ENCODE data around the gene LARGE1.

Gene LARGE1

DNA sequence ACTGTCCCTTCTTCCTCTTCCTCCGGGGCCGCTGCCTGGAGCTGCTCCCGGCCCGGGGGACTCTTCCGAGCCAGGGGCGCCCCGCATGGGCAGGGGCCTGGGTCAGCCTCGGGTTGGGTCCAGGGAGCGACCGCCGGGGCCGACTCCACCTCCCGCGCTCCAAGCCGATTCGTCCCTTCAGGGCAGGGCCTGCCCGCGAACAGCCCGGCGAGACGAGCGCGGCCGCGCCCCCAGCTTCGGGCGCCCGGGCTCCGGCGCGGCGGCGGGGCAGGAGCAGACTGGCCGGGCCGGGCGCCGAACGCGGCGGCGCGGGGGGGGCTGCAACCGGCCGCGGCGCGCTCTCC, at the start of gene LARGE1:
Gene LARGE1 (minus strand): TSS at position 280 of the 344 bp plus-strand sequence.
- no peak for DNase-seq (ENCODE audit: extremely low read depth in 1 of 2, low read depth in 1 of 2)

DNA sequence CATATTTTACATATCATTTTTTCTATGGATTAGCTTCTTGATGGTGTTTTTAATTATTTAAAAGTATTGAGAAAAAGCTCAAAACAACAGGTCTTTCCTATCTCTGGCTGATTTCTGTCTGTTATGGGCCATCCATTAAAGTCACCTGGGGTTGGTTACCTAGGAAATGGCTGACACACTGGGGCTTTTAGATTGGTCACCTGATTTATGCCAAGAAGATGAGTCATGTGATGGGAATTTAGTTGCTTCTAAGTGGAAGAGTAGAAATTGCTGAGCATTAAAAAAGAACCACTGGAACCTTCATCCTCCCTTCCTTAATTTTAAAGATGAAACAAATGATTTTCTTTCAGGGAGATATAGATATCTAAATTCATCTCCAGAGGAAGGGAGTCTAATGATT, 48.8 kb upstream of the LARGE1 start:
- no peak for DNase-seq (ENCODE audit: extremely low read depth in 1 of 2, low read depth in 1 of 2)

DNA sequence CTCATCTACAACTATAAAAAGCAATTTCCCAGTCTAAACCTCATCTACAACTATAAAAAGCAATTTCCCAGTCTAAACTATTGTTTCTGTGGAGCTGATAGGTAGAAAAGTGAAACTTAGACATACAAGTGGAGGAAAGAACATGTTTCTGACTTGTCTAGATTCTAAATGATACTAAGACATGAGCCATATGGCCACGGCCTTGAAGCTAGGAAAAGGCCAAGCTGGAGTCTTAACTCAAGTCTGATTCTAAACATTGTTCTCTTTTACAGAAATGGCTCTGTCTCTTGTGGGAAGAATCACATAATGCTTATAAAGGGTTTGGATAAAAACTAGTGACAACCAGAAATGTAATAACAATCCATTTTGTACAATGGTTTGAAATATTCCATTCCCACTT, 43.8 kb upstream of the LARGE1 start:
- no peak for DNase-seq (ENCODE audit: extremely low read depth in 1 of 2, low read depth in 1 of 2)

DNA sequence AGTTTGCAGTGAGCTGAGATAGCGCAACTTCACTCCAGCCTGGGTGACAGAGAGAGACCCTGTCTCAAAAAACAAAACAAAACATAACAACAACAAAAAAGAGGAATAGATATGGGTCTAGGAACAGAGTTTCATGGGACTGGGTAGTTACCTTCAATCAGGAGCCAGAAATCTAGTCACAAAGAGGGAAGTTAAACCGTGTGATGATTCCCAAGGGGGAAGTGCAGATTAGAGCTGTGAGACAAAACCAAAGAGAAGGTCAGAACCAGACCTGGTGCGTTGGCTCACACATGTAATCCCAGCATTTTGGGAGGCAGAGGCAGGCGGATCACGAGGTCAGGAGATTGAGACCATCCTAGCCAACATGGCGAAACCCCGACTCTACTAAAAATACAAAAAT, 42.1 kb upstream of the LARGE1 start:
- DNase-seq (ENCODE audit: extremely low read depth in 1 of 2, low read depth in 1 of 2): no peak

DNA sequence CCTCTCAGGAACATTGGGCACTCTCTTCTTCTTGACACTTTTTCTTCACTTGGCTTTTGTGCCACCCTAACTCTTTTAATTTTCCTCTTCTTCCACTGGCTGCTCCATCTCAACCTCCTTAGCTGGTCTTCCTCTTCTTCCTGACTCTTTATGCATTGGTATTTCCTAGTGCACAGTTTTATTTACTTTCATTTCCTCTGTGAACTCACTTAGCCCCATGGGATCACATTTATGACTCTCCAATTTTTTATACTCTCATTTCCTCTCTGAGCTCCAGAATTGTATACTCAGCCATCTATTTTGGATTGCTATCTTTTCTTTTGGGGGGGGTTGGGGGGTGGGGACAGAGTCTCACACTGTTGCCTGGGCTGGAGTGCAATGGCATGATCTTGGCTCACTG, 38.5 kb upstream of the LARGE1 start:
- no peak for DNase-seq (ENCODE audit: extremely low read depth in 1 of 2, low read depth in 1 of 2)

DNA sequence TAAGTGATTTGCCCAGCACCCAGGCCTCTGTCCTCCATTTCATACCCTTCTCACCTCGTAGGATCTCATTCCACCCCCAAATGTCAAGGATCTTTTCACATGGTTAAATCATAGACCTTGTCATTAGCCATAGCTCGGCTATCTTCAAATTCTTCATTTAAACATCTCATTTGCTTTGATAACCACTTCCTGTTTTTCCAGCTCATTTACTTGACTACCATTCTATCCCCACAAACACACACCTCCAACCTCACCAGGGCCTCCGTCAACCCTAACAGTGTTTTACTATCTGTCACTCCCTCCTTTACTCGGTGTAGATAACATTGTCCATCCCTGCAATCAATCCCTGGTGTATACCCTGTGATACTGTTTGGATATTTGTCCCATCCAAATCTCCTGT, 36.8 kb upstream of the LARGE1 start:
- DNase-seq (ENCODE audit: extremely low read depth in 1 of 2, low read depth in 1 of 2): no peak

DNA sequence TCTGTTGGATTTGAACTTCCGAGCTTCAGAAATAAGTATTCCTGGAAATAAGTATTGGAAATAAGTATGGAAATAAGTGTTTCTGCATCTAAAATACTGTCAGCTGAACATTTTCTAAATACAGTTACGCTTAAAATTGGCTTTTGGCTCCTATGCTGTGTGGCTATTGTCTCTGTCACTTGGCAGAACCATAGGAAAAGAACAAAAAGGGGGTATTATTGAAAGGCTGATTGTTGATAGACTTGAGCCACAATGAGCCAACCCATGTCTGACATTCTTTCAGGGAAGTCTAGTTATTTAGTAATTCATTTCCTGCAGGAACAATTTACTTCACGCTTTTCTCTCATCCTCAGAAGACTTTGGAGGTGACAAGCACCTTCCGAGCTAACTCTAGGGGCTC, 32.5 kb upstream of the LARGE1 start:
- no peak for DNase-seq (ENCODE audit: extremely low read depth in 1 of 2, low read depth in 1 of 2)

DNA sequence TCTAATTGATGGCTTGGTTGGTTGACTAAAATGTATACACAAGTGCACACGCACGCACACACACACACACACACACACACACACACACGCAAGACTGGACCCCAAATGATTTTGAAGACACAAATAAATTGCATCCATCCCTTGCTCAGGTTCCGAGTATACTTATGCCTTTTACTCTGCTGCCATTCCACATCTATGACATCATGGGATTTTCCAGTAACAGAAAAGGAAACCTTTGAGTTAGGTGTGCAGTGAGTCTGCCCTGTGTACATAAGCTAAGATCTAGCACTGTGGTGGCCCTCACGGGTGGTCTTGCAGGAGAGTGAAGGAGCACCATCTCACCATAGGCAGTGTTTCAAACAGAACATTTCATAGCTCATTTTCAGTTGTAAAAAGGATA, 20.5 kb upstream of the LARGE1 start:
- no peak for DNase-seq (ENCODE audit: extremely low read depth in 1 of 2, low read depth in 1 of 2)

DNA sequence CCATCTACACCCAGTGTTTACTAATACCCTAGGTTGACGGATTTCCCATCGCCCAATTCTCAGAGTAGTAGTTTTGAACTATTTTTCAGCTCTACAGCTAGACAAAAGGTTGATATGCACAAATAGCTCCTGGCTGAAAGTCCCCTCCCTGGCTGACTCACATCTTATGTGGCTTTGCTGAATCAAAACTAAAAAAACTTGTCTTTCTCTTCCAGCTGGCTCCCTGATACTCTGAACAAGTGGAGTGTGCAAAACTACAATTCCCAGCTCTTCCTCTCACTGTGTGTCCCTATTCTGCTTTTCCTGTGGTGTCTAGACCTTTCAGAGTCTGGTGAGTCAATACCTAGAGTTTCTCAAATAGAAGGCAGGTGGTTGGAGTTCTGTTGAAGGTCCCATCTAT, 12.7 kb upstream of the LARGE1 start:
- no peak for DNase-seq (ENCODE audit: extremely low read depth in 1 of 2, low read depth in 1 of 2)

DNA sequence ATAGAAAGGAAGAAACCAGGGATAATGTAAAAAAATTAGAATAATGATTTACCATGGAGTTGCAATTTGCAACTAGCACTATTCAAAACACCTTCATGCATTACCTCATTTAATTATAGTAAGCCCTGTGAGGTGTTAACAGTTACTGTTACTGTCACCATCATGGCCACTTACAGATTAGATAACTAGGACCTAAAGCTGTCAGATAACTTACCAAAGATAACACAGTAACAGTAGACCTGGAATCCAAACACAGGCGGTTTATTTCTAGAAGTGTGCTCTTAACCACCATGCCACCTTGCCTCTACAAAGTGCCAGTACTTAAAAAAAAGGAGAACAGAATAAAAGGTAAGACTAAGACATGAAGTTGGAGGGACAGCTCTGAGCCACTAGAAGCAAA, 11.1 kb upstream of the LARGE1 start:
- no peak for DNase-seq (ENCODE audit: extremely low read depth in 1 of 2, low read depth in 1 of 2)

DNA sequence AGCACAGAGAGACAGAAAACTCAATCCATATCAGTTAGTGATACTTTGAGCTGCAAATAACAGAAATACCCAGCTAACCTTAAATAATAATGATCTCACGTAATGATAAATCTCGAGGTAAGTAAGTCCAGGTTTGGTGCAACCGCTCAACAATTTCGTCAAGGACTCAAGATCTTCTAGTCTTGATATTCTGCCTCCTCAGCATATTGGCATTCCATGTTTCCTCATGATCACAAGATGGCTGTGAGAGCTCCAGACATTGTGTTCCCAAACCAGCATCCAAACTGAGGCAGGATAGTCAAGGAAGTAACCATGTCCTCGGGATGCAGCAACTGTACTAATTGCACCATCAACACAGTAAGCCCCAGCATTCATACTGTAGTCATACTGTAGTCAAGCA, 7.5 kb upstream of the LARGE1 start:
- no peak for DNase-seq (ENCODE audit: extremely low read depth in 1 of 2, low read depth in 1 of 2)

DNA sequence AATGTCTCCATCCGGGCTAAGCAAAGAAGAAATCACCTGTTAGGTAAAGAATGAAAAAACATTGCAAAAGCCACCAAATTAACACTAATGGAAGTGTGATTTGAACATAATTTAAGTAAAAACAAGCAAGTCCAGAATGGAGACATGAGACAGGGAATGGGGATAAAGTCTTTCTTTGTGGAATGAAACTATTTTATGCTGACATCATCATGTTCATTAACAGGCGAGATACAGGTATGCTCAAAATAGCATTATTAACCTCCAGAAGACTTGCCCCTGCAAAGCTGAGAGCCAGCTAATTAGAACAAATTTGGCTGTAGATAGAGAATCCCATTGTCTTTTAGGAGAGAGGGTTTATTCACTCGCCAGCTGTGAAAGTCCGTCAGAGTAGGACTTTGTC, 4.9 kb upstream of the LARGE1 start:
- DNase-seq (ENCODE audit: extremely low read depth in 1 of 2, low read depth in 1 of 2): no peak

DNA sequence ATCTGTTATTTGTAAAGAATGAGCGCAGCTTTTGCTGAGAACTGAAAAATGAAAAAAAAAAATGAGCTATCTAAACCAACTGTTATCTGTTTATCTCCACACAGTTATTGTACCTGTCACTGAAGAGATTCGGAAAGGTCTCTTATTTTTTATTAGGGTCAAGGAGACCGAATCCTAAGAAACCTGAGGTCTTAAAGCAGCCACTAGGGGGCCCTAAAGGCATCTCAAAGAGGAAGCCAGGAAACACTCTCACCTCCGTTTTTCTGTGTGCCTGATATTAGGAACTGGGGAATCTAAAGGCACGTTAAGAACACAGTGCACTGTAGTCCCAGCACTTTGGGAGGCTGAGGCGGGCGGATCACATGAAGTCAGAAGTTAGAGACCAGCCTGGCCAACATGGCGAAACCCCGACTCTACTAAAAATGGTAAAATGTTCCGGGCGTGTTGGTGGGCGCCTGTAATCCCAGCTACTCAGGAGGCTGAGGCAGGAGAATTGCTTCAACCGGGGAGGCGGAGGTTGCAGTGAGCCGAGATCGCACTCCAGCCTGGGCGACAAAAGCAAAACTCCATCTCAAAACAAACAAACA, 3.5 kb upstream of the LARGE1 start:
- DNase-seq (ENCODE audit: extremely low read depth in 1 of 2, low read depth in 1 of 2): no peak

DNA sequence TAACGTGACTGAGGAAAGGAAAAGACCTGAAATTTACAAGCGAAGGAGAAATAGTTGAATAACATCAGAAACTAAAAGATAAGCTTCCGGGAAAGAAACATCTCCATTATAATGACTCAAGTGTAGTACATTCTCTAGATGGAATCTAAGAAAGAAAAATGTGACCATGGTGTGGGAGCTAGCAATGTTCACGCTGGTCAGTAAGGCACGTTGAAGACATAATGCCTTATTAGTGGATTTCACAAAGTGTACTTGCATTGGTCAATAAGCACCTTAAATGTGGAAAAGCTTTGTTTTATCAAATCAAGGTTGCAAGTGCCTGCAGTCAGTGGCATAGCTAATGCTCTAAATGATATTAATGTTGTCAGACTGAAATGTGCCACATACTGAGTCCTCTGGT, 2.8 kb upstream of the LARGE1 start:
- no peak for DNase-seq (ENCODE audit: extremely low read depth in 1 of 2, low read depth in 1 of 2)

DNA sequence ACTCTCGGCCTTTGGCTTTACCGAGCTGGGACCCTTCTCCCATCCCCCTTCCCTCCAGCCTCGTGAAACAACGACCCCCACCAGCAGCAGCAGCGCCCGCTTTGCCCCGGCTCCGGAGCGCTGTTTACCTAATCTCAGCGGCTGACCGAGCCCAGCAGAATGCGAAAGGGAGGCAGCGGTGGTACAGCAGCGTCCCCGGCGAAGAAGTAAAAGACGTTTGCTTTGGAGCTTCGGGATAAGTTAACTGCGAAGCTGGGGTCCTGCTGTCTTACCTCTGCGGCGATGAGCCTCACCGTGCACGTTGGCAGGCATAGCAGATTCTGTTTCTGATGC, 2.0 kb upstream of the LARGE1 start:
- DNase-seq (ENCODE audit: extremely low read depth in 1 of 2, low read depth in 1 of 2): no peak

DNA sequence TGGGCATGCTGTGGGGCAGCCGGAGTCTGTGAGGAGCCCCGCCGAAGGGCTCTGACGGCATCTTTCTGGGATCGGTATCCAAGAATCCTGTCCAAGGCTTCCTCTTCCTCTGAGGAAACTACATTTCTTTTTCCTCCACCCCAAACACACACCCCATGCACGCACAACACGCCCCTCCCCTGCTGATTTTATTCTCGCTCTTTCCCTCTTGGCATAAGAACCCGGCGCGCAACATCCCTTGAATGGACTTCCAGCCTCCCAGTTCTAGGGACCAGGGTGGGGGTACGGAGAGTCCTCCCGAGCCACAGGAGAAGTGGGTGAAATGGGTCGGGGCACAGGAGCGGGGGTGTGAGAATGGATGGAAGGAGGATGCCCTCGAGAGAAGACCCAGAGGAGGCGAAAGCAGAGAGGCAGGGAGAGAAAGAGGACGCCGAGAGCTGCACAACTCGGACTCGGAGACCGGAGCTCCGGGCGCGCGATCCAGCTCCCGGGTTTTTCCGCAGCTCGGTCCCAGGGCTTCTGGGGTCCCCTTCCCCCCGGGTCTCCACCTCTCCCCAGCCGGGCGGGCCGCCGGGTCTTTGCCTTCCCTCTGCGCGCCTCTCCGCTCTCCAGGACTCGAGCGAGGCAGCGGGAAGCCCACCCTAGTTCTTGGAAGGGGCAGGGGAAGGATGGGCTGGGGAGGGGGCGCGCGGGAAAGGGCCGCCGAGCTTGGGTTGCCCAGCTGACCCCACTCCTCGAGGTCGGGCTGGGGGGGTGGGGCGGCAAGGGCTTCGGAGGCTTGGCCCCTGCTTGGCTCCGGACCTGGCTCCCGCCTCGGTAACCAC, 1.5 kb upstream of the LARGE1 start:
- DNase-seq (ENCODE audit: extremely low read depth in 1 of 2, low read depth in 1 of 2): no peak

DNA sequence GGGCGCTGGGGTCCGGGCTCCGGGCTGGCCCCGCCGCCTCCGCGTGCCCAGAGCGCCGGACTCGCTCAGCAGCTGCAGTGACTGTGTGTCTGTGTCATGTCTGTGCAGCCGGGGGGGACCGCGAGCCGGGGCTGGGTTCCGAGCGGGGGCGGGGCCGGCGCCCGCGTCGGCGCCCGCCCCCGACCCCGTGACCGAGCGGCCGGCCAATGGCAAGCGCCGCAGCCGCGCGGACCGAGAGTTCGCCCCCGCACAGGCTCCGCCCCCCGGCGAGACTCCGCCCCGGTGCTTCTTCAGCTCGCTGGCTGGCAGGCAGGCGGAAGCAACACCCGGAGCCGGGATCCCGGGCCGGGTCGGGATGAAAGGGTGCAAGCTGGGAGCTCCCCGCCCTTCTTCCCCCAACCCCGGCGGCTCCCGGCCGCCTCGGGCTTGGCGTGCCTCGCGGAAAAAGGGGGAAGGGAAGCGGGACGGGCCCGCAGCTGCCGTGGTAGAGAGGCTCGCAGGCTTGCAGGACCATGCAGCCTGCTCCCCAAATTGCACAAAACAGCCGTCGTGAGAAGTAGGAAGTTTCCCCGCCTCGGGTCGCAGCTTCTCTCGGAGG, 750 bp upstream of the LARGE1 start:
- DNase-seq (ENCODE audit: extremely low read depth in 1 of 2, low read depth in 1 of 2): peak; percentile 81 to 88

DNA sequence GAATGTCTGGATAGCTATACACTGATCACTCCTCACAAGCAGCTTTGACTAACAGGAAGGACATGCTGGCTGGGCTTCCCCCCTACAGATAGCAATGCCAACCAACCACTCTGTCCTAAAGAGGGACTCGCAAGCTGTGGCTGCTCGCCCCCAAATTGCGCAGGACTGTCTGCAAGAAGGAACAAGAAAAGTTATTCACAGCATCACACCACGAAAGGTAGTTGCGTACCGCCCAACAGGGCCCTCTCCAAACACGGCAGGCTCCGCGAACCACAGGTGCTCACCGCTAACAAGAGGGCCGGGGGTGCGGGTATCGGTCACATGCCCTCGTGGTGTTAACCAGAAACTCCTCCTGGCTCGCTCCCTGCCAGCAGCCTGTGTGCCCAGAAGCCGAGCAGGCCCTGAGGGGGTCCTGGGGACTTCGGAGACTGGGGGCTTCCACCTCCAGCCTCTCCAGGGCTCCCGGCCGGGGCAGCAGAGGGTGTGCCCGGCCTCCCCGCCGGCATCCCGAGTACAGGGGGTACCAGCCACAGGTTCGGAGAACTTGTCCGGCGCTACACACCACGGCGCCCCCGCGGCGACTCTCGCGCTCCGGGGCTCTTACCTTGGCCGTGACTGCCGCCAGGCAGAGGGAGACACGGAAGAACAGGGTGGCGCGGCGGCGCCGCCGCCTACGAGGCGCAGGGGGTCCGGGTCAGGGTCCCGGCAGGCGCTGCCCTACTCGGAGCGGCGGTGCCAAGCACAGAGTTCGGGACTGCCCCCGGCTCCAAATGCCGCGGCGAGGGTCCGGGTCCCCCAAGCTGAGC, 682 bp downstream of the LARGE1 start:
- DNase-seq (ENCODE audit: extremely low read depth in 1 of 2, low read depth in 1 of 2): no peak

DNA sequence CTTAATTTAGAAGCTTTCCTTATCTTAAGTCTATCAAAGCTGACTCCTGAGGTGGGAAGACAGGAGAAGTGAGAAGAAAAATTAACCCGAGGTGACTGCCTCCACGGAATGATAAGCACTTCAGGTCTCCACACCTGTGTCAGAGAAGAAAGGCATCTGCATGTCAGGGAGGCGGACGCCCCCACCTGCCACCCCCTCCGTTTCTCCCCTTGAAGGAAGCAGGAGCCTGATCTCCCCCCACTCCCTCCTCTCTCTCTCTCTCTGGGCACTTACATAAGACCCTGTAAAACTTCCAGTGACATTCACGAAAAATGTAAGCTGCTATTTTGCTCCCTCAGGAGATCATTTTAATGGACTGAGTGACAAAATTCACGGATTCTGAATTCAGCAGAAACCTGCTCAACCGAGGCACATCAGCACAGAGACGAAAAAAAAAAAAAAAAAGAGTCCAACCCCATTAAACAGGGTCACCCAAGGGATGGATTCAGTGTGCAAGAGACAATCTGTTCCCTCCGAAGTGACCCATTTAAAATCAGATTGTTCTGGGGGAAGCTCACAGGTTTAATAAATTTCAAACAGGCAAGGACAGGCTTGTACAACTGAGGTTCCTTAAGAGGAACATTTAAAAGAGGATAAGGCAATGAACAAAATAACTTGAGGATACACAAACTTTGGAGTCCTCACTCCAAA, 1.5 kb downstream of the LARGE1 start:
- DNase-seq (ENCODE audit: extremely low read depth in 1 of 2, low read depth in 1 of 2): no peak

DNA sequence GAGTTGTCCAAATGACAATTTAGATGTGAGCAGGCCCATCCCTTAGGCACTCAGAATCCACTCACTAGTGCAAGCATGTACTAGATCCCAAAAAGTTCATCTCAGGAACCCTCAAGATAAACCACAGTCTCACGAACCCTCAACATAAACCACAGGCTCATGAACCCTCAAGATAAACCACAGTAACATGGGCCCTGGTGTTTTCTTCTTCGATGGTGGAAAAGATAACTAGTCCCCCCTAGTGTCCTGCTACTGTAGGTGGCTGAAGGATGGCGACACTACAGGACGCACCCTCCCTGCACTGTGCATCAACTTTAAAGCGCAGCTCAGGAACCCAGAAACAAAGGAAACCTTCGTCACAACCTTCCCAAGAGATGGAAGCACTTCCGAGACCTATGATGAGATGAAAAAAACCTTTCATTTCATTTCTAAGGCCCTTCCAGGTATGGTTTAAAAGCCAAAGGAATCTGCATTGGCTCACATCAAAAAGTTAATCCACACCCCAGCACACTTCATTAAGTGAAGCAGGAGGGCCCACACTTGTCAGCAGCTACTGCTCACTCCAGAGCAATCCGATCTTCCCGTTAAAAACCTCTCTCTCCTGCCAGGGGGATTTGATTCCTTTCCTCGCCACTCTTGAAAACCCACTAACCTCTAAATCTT, 2.4 kb downstream of the LARGE1 start:
- no peak for DNase-seq (ENCODE audit: extremely low read depth in 1 of 2, low read depth in 1 of 2)

DNA sequence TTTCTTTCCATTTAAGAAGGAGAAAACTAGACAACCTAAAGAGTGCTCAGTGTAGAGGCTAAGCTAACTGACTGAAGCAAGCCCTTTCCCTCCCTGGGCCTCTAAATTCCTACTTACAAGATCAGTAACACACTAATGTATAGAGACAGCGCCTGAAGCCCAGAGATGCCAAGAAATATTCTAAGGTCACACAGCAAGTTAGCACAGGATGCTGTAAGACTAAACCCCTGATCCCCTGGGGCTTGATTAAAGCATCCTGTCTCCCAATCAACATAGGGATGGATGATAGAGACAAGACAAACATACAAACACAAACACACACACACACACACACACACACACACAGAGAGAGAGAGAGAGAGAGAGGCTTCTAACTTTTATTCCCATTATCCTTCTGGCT, 5.6 kb downstream of the LARGE1 start:
- no peak for DNase-seq (ENCODE audit: extremely low read depth in 1 of 2, low read depth in 1 of 2)
